HCT116 (cell line): ENCODE data around the gene SLX9. TPM values are rescaled to one million over a fixed set of nuclear protein-coding genes. Genes with fewer than 3 reads are reported as not detected.

Experiments
- ATAC-seq: fragments of 200-7000 bp; cut with Tn5 transposase; 2 replicates; pipeline ENCODE4 v1.9.1; 2020; ENCODE audit warnings: mild to moderate bottlenecking, moderate library complexity
- BruUV-seq: library from RNA; stranded (reverse); fragments of 400-500 nt; replicated peaks from 2 replicates; lab custom pipeline; 2021; lab: Mats Ljungman, UMichigan
- CTCF ChIA-PET: fragments of 300-600 bp; sonication (Branson Sonifier 250); formaldehyde crosslinking; loops from one replicate; lab custom pipeline; 2021; ENCODE audit warnings: antibody characterized with exemption; lab: Charles Lee
- POLR2A ChIA-PET: fragments of 300-600, 350-600 bp; sonication (Branson Sonifier 250); formaldehyde crosslinking; loops from one replicate; lab custom pipeline; 2021; ENCODE audit warnings: antibody characterized with exemption; lab: Charles Lee
- RAD21 ChIA-PET, 2 experiments: fragments of 300-600 bp; sonication (Branson Sonifier 250); formaldehyde crosslinking; loops; one replicate each; lab custom pipeline; 2023; ENCODE audit warnings: low total read pairs in 2 of 2; ENCODE audit not compliant: uncharacterized antibody in 2 of 2, unreplicated experiment in 2 of 2, low non-redundant PET in 1 of 2; lab: Charles Lee
- DNase-seq: peaks from one replicate; pipeline ENCODE4 v3.0.0-alpha.2; 2010; ENCODE audit warnings: low read depth, low spot score
- H2AFZ ChIP-seq: fragments of 200-600 bp; shearing (Covaris generic), sonication (generic); 2 replicates; pipeline ENCODE4 v1.6.1; 2017; ENCODE audit warnings: low read depth, mixed run types, mixed read lengths, antibody characterized with exemption, low read length; ENCODE audit not compliant: poor library complexity, severe bottlenecking
- H3K27ac ChIP-seq: 2 replicates; pipeline ENCODE4 v1.5.1; 2012; ENCODE audit warnings: low read depth, low read length
- H3K27me3 ChIP-seq: fragments of 200-600 bp; sonication (generic); 2 replicates; pipeline ENCODE4 v1.6.1; 2016; ENCODE audit warnings: mixed run types, low read length, mixed read lengths; ENCODE audit not compliant: insufficient read depth
- H3K36me3 ChIP-seq, 2 experiments: fragments of 200-500 bp in 1 of 2; fragments of 200-600 bp in 1 of 2; sonication (Bioruptor generic) in 1 of 2; sonication (generic) in 1 of 2; 2 replicates each; pipeline versions ENCODE4 v1.5.1 to v1.6.1; 2014 to 2016; ENCODE audit warnings: low read length in 2 of 2, inconsistent platforms in 1 of 2, mixed read lengths in 1 of 2, mixed run types in 1 of 2; ENCODE audit not compliant: insufficient read depth in 2 of 2, control insufficient read depth in 1 of 2
- H3K4me1 ChIP-seq, 2 experiments: fragments of 200-600 bp in 1 of 2; sonication (generic) in 1 of 2; 2 replicates each; pipeline versions ENCODE4 v1.5.1 to v1.6.1; 2012 to 2017; ENCODE audit warnings: low read length in 2 of 2, inconsistent platforms in 1 of 2, mild to moderate bottlenecking in 1 of 2, mixed read lengths in 1 of 2, mixed run types in 1 of 2, moderate library complexity in 1 of 2; ENCODE audit not compliant: insufficient read depth in 2 of 2, control insufficient read depth in 1 of 2
- H3K4me2 ChIP-seq: fragments of 200-600 bp; sonication (generic); 2 replicates; pipeline ENCODE4 v1.6.1; 2017; ENCODE audit warnings: mixed run types, low read length, mixed read lengths
- H3K4me3 ChIP-seq, 2 experiments: fragments of 200-600 bp in 1 of 2; sonication (generic) in 1 of 2; replicated peaks in 1 of 2; 2 replicates each; pipeline ENCODE4 v1.5.1; 2011 to 2016; ENCODE audit warnings: low read length in 2 of 2, control low read depth in 1 of 2, low read depth in 1 of 2, mild to moderate bottlenecking in 1 of 2, mixed read lengths in 1 of 2, mixed run types in 1 of 2
- H3K79me2 ChIP-seq: fragments of 200-600 bp; sonication (generic); 2 replicates; pipeline ENCODE4 v1.6.1; 2017; ENCODE audit warnings: mild to moderate bottlenecking, mixed run types, low read length, moderate library complexity, mixed read lengths; ENCODE audit not compliant: insufficient read depth
- H3K9ac ChIP-seq: fragments of 200-600 bp; sonication (generic); 2 replicates; pipeline ENCODE4 v1.6.1; 2016; ENCODE audit warnings: low read length, mixed read lengths
- H3K9me2 ChIP-seq: fragments of 200-600 bp; sonication (generic), shearing (Covaris generic); 2 replicates; pipeline ENCODE4 v1.6.1; 2017; ENCODE audit warnings: mixed run types, mild to moderate bottlenecking, moderate library complexity; ENCODE audit not compliant: insufficient read depth
- H3K9me3 ChIP-seq, 2 experiments: fragments of 200-500 bp in 1 of 2; fragments of 200-600 bp in 1 of 2; sonication (Bioruptor generic) in 1 of 2; sonication (generic) in 1 of 2; 2 replicates each; pipeline ENCODE4 v1.6.1; 2014 to 2017; ENCODE audit warnings: low read length in 2 of 2, mixed read lengths in 2 of 2, inconsistent platforms in 1 of 2, low read depth in 1 of 2, mild to moderate bottlenecking in 1 of 2, mixed run types in 1 of 2, moderate library complexity in 1 of 2; ENCODE audit not compliant: control insufficient read depth in 1 of 2, insufficient read depth in 1 of 2
- H4K20me1 ChIP-seq: fragments of 200-600 bp; sonication (generic), shearing (Covaris generic); 2 replicates; pipeline ENCODE4 v1.6.1; 2017; ENCODE audit warnings: mixed run types, mild to moderate bottlenecking, moderate library complexity; ENCODE audit not compliant: insufficient read depth
- CEBPB ChIP-seq: IDR thresholded peaks from 2 replicates; pipeline ENCODE4 v1.6.1; 2012; ENCODE audit warnings: low read depth
- ELF1 ChIP-seq: IDR thresholded peaks from 2 replicates; pipeline ENCODE4 v1.6.1; 2012; ENCODE audit warnings: low read depth, borderline replicate concordance
- POLR2A ChIP-seq: IDR thresholded peaks from 2 replicates; pipeline ENCODE4 v1.7.0; 2011; ENCODE audit warnings: borderline replicate concordance; ENCODE audit not compliant: insufficient read depth, insufficient read length; ENCODE audit errors: extremely low read depth
- RAD21 ChIP-seq: IDR thresholded peaks from 2 replicates; pipeline ENCODE4 v1.6.1; 2012; ENCODE audit warnings: low read depth, mild to moderate bottlenecking
- SRF ChIP-seq: IDR thresholded peaks from 2 replicates; pipeline ENCODE4 v1.6.1; 2012; ENCODE audit warnings: low read depth
- TCF7L2 ChIP-seq: IDR thresholded peaks from 2 replicates; pipeline ENCODE4 v1.7.0; 2011; ENCODE audit warnings: borderline replicate concordance, inconsistent platforms; ENCODE audit not compliant: insufficient read depth, insufficient read length; ENCODE audit errors: extremely low read depth
- ZFX ChIP-seq: fragments of 450-650 bp; IDR thresholded peaks from 2 replicates; pipeline ENCODE4 v1.6.1; 2017
- intact Hi-C: fragments of 100-400 bp; cut with micrococcal nuclease; formaldehyde crosslinking; loops from 2 replicates; pipeline ENCODE4 v1.10.0; 2022
- total RNA-seq: library from RNA; stranded (reverse); gene quantifications from one replicate; pipeline ENCODE4 v1.2.1, GENCODE V29; 2021; ENCODE audit not compliant: unreplicated experiment

Gene SLX9
- total RNA-seq, 1 experiment from 2014 or later = 61.9 TPM

DNA sequence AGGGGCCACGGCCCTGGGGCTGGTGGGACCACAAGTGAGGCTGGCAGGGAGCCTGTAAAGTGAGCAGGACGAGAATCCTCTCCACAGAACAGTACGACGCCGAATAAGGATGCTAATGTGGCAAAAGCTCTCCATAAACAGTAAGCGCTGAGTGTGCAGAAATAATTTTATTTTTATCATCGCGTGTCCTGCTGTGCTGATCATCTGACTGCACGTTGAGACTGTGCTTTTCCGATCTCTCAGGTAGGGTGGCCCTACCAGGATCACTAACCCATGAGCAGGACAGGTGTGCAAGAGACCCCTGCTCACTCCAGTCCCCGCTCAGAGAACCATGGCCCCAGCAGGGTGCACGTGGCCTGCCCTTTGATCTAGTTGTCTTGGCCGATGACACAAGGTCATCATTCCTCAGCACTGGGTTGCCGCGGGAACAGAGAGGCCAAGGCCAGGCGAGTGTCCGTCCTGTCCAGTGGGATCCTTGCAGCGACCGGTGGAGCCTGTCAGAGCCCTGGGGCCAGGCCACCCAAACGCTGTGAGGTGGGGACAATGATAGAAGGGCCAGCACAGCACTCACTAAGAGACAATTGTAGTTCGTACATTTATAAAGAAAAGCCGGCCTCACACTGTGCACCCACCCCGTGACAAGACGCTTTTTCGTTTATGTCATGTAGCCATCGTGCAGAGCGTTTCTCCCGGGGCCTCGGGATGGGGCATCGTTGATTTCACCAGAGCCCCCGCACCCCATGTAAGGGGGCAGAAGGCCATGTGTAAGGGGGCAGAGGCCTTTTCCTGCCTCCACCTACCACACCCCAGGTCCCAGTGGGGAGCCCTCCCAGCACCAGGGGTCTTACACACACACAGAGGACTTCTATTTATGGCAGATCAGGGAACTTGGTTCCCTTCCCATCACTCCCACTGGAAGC is 81.9 kb downstream of the SLX9 start:
- H3K9ac ChIP-seq = no peak overlapping the region
- no peak overlapping the region for H2AFZ ChIP-seq
- BruUV-seq = no TSS peak
- RAD21 ChIA-PET = no interaction called here
- H3K27ac ChIP-seq = no peak overlapping the region
- no peak for DNase-seq
- intact Hi-C loops = no loop called here
- CTCF ChIA-PET = no interaction called here
- H4K20me1 ChIP-seq = no peaks in the 10 kb centered on the region
- H3K4me2 ChIP-seq = no peak overlapping the region
- no peaks in the 10 kb centered on the region for H3K79me2 ChIP-seq
- no peak overlapping the region for H3K4me3 ChIP-seq
- ATAC-seq = no peak
- POLR2A ChIA-PET = no interaction called here
- no peaks in the 10 kb centered on the region for H3K4me1 ChIP-seq
- H3K27me3 ChIP-seq = no peaks in the 10 kb centered on the region
- H3K9me2 ChIP-seq = no peaks in the 10 kb centered on the region
- no peaks in the 10 kb centered on the region for H3K9me3 ChIP-seq
- TF ChIP-seq TCF7L2 = peak; percentile 68
- TF ChIP-seq SRF = no peak
- no peak for TF ChIP-seq POLR2A
- H3K36me3 ChIP-seq = no peaks in the 10 kb centered on the region

- Histone ChIP-seq H3K79me2 (no peaks in the 10 kb centered on the region), H3K4me3 (no peak overlapping the region), H4K20me1 (no peaks in the 10 kb centered on the region), H2AFZ (no peak overlapping the region), H3K27me3 (no peaks in the 10 kb centered on the region)
- POLR2A ChIA-PET = no interaction called here
- TF ChIP-seq RAD21 (no peak), ELF1 (no peak), SRF (no peak), ZFX (no peak), CEBPB (no peak)
- TF ChIP-seq, all 23 proteins: peak for 0
- Histone ChIP-seq H3K4me2 (no peak overlapping the region), H3K4me1 (no peaks in the 10 kb centered on the region), H3K36me3 (no peaks in the 10 kb centered on the region), H3K27ac (no peak overlapping the region), H3K9ac (no peak overlapping the region), H3K9me3 (no peaks in the 10 kb centered on the region), H3K9me2 (no peaks in the 10 kb centered on the region)
- intact Hi-C loops = no loop called here
- ChIA-PET RAD21 (no interaction called here), CTCF (no interaction called here)
- no TSS peak for BruUV-seq
- DNase-seq = no peak
- no peak for ATAC-seq
Observed at GRCh38 chr21:45022348-45022675, 82.5 kb downstream of the SLX9 start.
